Adrenal gland (tissue), 5 donors: ENCODE measurements around the gene LYPD5.

Source experiments
- CTCF ChIP-seq, 6 experiments: fragments of 450-650 bp in 4 of 6; fragments of 200-600 bp in 2 of 6; sonication (generic) in 1 of 6; IDR thresholded peaks; 1 replicate in 5 of 6; 2 replicates in 1 of 6; pipeline versions ENCODE4 v1.5.1 to v1.8.0; 2016 to 2021; ENCODE audit warnings: antibody characterized with exemption in 6 of 6, mild to moderate bottlenecking in 2 of 6, moderate library complexity in 1 of 6
- POLR2A ChIP-seq, 2 donors: fragments of 450-650 bp; IDR thresholded peaks; one replicate each; pipeline ENCODE4 v1.6.1; 2017; ENCODE audit warnings: antibody characterized with exemption in 2 of 2, mild to moderate bottlenecking in 2 of 2, moderate library complexity in 1 of 2
- donor health status: DM: no; HTN: no; CAD: no.

- no peak for TF ChIP-seq CTCF (IDR thresholded peaks at IDR 0.05)
- TF ChIP-seq POLR2A (IDR thresholded peaks at IDR 0.05), result no peak
Observed at GRCh38 chr19:43799502-43800142, 2.6 kb downstream of the LYPD5 start.
